WTC11 (cell line): ENCODE data around the gene CEBPZOS. TPM values are rescaled to one million over a fixed set of nuclear protein-coding genes. Genes with fewer than 3 reads are reported as not detected.

Experiments used
- ATAC-seq: fragments of 200-7000 bp; cut with Tn5 transposase; 2 replicates; pipeline ENCODE4 v1.10.0; 2021; ENCODE audit warnings: mild to moderate bottlenecking, moderate library complexity
- Bru-seq: library from RNA; stranded (reverse); fragments of 400-500 nt; gene quantifications from one replicate; lab custom pipeline; 2021; lab: Mats Ljungman, UMichigan
- CTCF ChIA-PET: fragments of 300-600 bp; sonication (Branson Sonifier 250); formaldehyde crosslinking; loops from one replicate; lab custom pipeline; 2021; ENCODE audit warnings: antibody characterized with exemption; lab: Charles Lee
- POLR2A ChIA-PET: fragments of 350-600 bp; sonication (Branson Sonifier 250); formaldehyde crosslinking; loops from one replicate; lab custom pipeline; 2021; ENCODE audit warnings: antibody characterized with exemption; lab: Charles Lee
- DNase-seq: peaks from one replicate; pipeline ENCODE4 v3.0.0; 2021; ENCODE audit warnings: low spot score
- H3K27ac Mint-ChIP-seq: 2 replicates; pipeline ENCODE4 v1.8.0; 2021; ENCODE audit warnings: mixed read lengths
- H3K27me3 Mint-ChIP-seq: 2 replicates; pipeline ENCODE4 v1.8.0; 2021; ENCODE audit warnings: low read depth, mild to moderate bottlenecking, moderate library complexity, mixed read lengths
- H3K36me3 Mint-ChIP-seq: 2 replicates; pipeline ENCODE4 v1.8.0; 2021; ENCODE audit warnings: mixed read lengths
- H3K4me1 Mint-ChIP-seq: 2 replicates; pipeline ENCODE4 v1.8.0; 2022; ENCODE audit warnings: mixed read lengths
- H3K4me3 Mint-ChIP-seq: 2 replicates; pipeline ENCODE4 v1.8.0; 2021; ENCODE audit warnings: mild to moderate bottlenecking, moderate library complexity, mixed read lengths
- H3K9me3 Mint-ChIP-seq: 2 replicates; pipeline ENCODE4 v1.8.0; 2021; ENCODE audit warnings: mixed read lengths
- AFF4 ChIP-seq: sonication (generic); formaldehyde crosslinking; IDR thresholded peaks from 2 replicates; pipeline ENCODE4 v1.8.1; 2023; ENCODE audit warnings: mild to moderate bottlenecking, missing genetic modification reagents, borderline replicate concordance
- ATF1 ChIP-seq: sonication (generic); formaldehyde crosslinking; IDR thresholded peaks from 2 replicates; pipeline ENCODE4 v1.8.1; 2023; ENCODE audit warnings: mild to moderate bottlenecking, moderate library complexity, missing genetic modification reagents
- ETV6 ChIP-seq: sonication (generic); formaldehyde crosslinking; IDR thresholded peaks from 2 replicates; pipeline ENCODE4 v1.8.1; 2022; ENCODE audit warnings: mild to moderate bottlenecking, missing genetic modification reagents
- FOXJ3 ChIP-seq: sonication (generic); formaldehyde crosslinking; IDR thresholded peaks from 2 replicates; pipeline ENCODE4 v1.9.0; 2021; ENCODE audit warnings: missing genetic modification reagents, mild to moderate bottlenecking, borderline replicate concordance
- FOXK1 ChIP-seq: sonication (generic); formaldehyde crosslinking; IDR thresholded peaks from 2 replicates; pipeline ENCODE4 v1.8.0; 2022; ENCODE audit warnings: mild to moderate bottlenecking, moderate library complexity, missing genetic modification reagents
- FOXP1 ChIP-seq: sonication (generic); formaldehyde crosslinking; IDR thresholded peaks from 2 replicates; pipeline ENCODE4 v1.8.0; 2022; ENCODE audit warnings: missing genetic modification reagents, mild to moderate bottlenecking, moderate library complexity, borderline replicate concordance
- FOXP4 ChIP-seq: sonication (generic); formaldehyde crosslinking; IDR thresholded peaks from 2 replicates; pipeline ENCODE4 v1.8.0; 2022; ENCODE audit warnings: mild to moderate bottlenecking, missing genetic modification reagents
- GABPB1 ChIP-seq: sonication (generic); formaldehyde crosslinking; IDR thresholded peaks from 2 replicates; pipeline ENCODE4 v1.8.1; 2023; ENCODE audit warnings: mild to moderate bottlenecking, missing genetic modification reagents
- HMGXB4 ChIP-seq: sonication (generic); formaldehyde crosslinking; IDR thresholded peaks from 2 replicates; pipeline ENCODE4 v1.8.1; 2023; ENCODE audit warnings: mild to moderate bottlenecking, moderate library complexity, missing genetic modification reagents
- IRF1 ChIP-seq: sonication (generic); formaldehyde crosslinking; IDR thresholded peaks from 2 replicates; pipeline ENCODE4 v1.8.0; 2023; ENCODE audit warnings: missing genetic modification reagents
- JUN ChIP-seq: sonication (generic); formaldehyde crosslinking; IDR thresholded peaks from 2 replicates; pipeline ENCODE4 v1.8.0; 2023; ENCODE audit warnings: mild to moderate bottlenecking, missing genetic modification reagents
- MLX ChIP-seq: sonication (generic); formaldehyde crosslinking; IDR thresholded peaks from 2 replicates; pipeline ENCODE4 v1.8.1; 2023; ENCODE audit warnings: mild to moderate bottlenecking, missing genetic modification reagents, moderate library complexity
- MYBL2 ChIP-seq: sonication (generic); formaldehyde crosslinking; IDR thresholded peaks from 2 replicates; pipeline ENCODE4 v1.8.1; 2023; ENCODE audit warnings: mild to moderate bottlenecking, moderate library complexity, missing genetic modification reagents
- OVOL2 ChIP-seq: fragments of 250-450 bp; sonication (Bioruptor Pico); IDR thresholded peaks from 2 replicates; pipeline ENCODE4 v1.9.0; 2021; ENCODE audit warnings: mild to moderate bottlenecking, borderline replicate concordance
- PREB ChIP-seq: sonication (generic); formaldehyde crosslinking; IDR thresholded peaks from 2 replicates; pipeline ENCODE4 v1.8.1; 2022; ENCODE audit warnings: mild to moderate bottlenecking, missing genetic modification reagents, moderate library complexity, borderline replicate concordance
- PRRX2 ChIP-seq: fragments of 250-450 bp; sonication (Bioruptor Pico); IDR thresholded peaks from 2 replicates; pipeline ENCODE4 v1.8.0; 2021; ENCODE audit warnings: mild to moderate bottlenecking
- RELA ChIP-seq: sonication (generic); formaldehyde crosslinking; IDR thresholded peaks from 2 replicates; pipeline ENCODE4 v1.8.1; 2022; ENCODE audit warnings: missing genetic modification reagents, mild to moderate bottlenecking, borderline replicate concordance
- SMAD4 ChIP-seq: sonication (generic); formaldehyde crosslinking; IDR thresholded peaks from 2 replicates; pipeline ENCODE4 v1.8.0; 2022; ENCODE audit warnings: mild to moderate bottlenecking, missing genetic modification reagents
- SP1 ChIP-seq: sonication (generic); formaldehyde crosslinking; conservative IDR thresholded peaks from 2 replicates; pipeline ENCODE4 v1.8.1; 2022; ENCODE audit warnings: missing genetic modification reagents
- TEAD1 ChIP-seq: sonication (generic); formaldehyde crosslinking; IDR thresholded peaks from 2 replicates; pipeline ENCODE4 v1.8.0; 2022; ENCODE audit warnings: mild to moderate bottlenecking, missing genetic modification reagents
- USF1 ChIP-seq: sonication (generic); formaldehyde crosslinking; IDR thresholded peaks from 2 replicates; pipeline ENCODE4 v1.8.0; 2022; ENCODE audit warnings: mild to moderate bottlenecking, missing genetic modification reagents
- long read RNA-seq, 3 experiments: library from RNA in 1 of 3; library from capped mRNA in 1 of 3; library from polyadenylated mRNA in 1 of 3; unstranded in 2 of 3; stranded (forward) in 1 of 3; transcript quantifications; one replicate each; pipeline ENCODE4 v2.0.0, GENCODE V29; 2021
- total RNA-seq: library from RNA; stranded (reverse); gene quantifications from 3 replicates; pipeline ENCODE4 v1.2.3, GENCODE V29; 2021

CEBPZOS gene
- 123 to 136 TPM (median 129 TPM) in 3 replicates for total RNA-seq
- percentile 97 among the genes with signal in this experiment for Bru-seq, nascent RNA
- long read RNA-seq, experiment 1, transcript CEBPZOS-201 (5 exons, 695 nt) = minor isoform, 8 of 183 reads
- long read RNA-seq, experiment 1, transcript CEBPZOS-204 (5 exons, 3,158 nt) = major isoform, 102 of 183 reads
- long read RNA-seq, experiment 1, partial matches to known transcripts = 51 of 183 reads
- long read RNA-seq, experiment 1, other reads (novel, unspliced or antisense) = 20 of 183 reads
- long read RNA-seq, experiment 2, partial matches to known transcripts = 34 of 100 reads
- long read RNA-seq, experiment 2, other reads (novel, unspliced or antisense) = 66 of 100 reads
- long read RNA-seq, experiment 3, transcript CEBPZOS-204 (5 exons, 3,158 nt) = major isoform, 23 of 37 reads
- long read RNA-seq, experiment 3, partial matches to known transcripts = 2 of 37 reads
- long read RNA-seq, experiment 3, other reads (novel, unspliced or antisense) = 10 of 37 reads

- ATAC-seq (peak; percentile 60), DNase-seq (peak; percentile 83)
- CTCF ChIA-PET = interaction anchor here (0.8 kb wide), 1 partner anchor 29 kb away, joined by 3 read pairs; no protein-coding TSS in a partner anchor
- Mint-ChIP-seq H3K4me3 (peak within 1 kb of the TSS; percentile 95), H3K27ac (peak within 1 kb of the TSS; percentile 96), H3K9me3 (no peaks in the 10 kb centered on the region), H3K4me1 (peaks cover 59% of the 10 kb centered on the region), H3K36me3 (peaks cover 35% of the 10 kb centered on the region), H3K27me3 (peaks cover 2% of the 10 kb centered on the region; the same call in 1 of the 2 replicates)
- POLR2A ChIA-PET = interaction anchor here (1.6 kb wide), 1 partner anchor 35 kb away, joined by 5 read pairs; the partner anchor contains the start of genes CEBPZ and NDUFAF7
- peak; percentile 68; the same call in 1 of the 2 replicates for TF ChIP-seq MYBL2 (CRISPR knock-in tag)
- TF ChIP-seq USF1 = peak; percentile 60
- no peak for TF ChIP-seq AFF4 (CRISPR knock-in tag)
- TF ChIP-seq HMGXB4 (CRISPR knock-in tag) = 0 out of 2 replicates have a peak, but pooled peaks have one; percentile 18
- TF ChIP-seq PREB (CRISPR knock-in tag) = 0 out of 2 replicates have a peak, but pooled peaks have one; percentile 70
- no peak for TF ChIP-seq SMAD4
- peak; percentile 87 for TF ChIP-seq TEAD1 (CRISPR knock-in tag)
- TF ChIP-seq ATF1 (CRISPR knock-in tag) = no peak
- TF ChIP-seq RELA (CRISPR knock-in tag) = no peak
- TF ChIP-seq IRF1 (CRISPR knock-in tag) = peak; percentile 60; the same call in 1 of the 2 replicates
- peak; percentile 54; the same call in 1 of the 2 replicates for TF ChIP-seq SP1 (CRISPR knock-in tag)
- peak; percentile 58; the same call in 1 of the 2 replicates for TF ChIP-seq FOXK1 (CRISPR knock-in tag)
- TF ChIP-seq ETV6 (CRISPR knock-in tag) = 0 out of 2 replicates have a peak, but pooled peaks have one; percentile 19
- no peak for TF ChIP-seq MLX (CRISPR knock-in tag)
- TF ChIP-seq FOXP1 (CRISPR knock-in tag) = peak; percentile 58; the same call in 1 of the 2 replicates
- TF ChIP-seq PRRX2 (CRISPR knock-in tag) = no peak
- no peak for TF ChIP-seq JUN
- 0 out of 2 replicates have a peak, but pooled peaks have one; percentile 69 for TF ChIP-seq FOXP4 (CRISPR knock-in tag)
- TF ChIP-seq FOXJ3 (CRISPR knock-in tag) = no peak
- TF ChIP-seq GABPB1 = peak; percentile 61
- no peak for TF ChIP-seq OVOL2 (CRISPR knock-in tag)
Measured at GRCh38 chr2:37196320-37197195, at the start of gene CEBPZOS. CEBPZOS (plus strand) TSS chr2:37196496; CDS start chr2:37199705, 3,209 bp downstream.
